GM19468 (cell line): ENCODE measurements around the gene GADD45G.

ENCODE experiments used
- ATAC-seq: cut with Tn5 transposase; IDR thresholded peaks from one replicate; pipeline ENCODE4 v1.9.1; 2021; ENCODE audit warnings: mild to moderate bottlenecking, moderate library complexity, moderate number of reproducible peaks; ENCODE audit not compliant: unreplicated experiment; ENCODE audit errors: extremely low read depth

The GADD45G gene, protein sequence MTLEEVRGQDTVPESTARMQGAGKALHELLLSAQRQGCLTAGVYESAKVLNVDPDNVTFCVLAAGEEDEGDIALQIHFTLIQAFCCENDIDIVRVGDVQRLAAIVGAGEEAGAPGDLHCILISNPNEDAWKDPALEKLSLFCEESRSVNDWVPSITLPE

GRCh38 chr9:89604729-89605464, at the start of gene GADD45G:
Gene GADD45G, plus strand, starts transcription at chr9:89605012. Its CDS starts 110 bp downstream, at chr9:89605122.
- no peak for ATAC-seq

DNA sequence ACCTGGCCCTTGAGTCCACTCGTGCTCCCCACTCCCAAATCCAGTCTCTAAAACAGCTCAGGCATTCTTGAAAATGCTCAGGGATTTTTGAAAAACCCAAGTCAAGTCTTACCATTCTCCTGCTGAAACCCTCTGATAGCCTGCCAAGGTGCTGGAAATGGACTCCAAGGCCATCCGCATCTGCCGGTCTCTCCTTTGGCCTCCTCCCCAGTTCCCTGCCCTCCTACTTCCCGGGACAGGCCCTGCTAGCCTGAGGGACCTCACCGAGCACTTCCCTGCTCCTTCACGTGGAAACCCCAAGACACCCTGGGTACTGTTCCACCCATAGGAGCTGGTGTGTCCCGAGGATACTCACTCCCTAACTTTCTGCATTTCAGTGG, 49.8 kb upstream of the GADD45G start:
- no peak for ATAC-seq

GRCh38 chr9:89555451-89556375, 49.1 kb upstream of the GADD45G start:
- ATAC-seq = peak; percentile 42

GRCh38 chr9:89558196-89558899, 46.5 kb upstream of the GADD45G start:
- ATAC-seq = no peak

DNA sequence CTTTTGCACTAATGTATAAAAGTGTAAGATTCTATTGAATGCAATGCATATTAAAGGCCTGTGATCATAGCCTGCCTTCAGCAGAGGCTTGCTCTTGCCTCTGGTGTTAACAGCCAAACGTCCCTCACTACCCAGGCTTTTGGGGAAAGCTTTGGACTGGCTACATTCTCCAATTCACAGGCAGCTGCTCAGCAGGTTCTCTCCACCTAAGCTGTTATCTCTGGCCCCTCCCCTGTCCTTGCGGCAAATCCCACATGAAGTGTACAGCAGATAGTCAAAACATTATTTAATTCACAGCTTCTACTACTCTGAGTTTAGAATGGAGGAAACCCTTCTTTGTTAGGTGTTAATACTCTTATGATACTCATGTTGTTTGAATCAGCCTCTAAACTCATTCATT, 45.9 kb upstream of the GADD45G start:
- ATAC-seq = no peak

- ATAC-seq = no peak
Observed at GRCh38 chr9:89562186-89562814, 42.5 kb upstream of the GADD45G start.

DNA sequence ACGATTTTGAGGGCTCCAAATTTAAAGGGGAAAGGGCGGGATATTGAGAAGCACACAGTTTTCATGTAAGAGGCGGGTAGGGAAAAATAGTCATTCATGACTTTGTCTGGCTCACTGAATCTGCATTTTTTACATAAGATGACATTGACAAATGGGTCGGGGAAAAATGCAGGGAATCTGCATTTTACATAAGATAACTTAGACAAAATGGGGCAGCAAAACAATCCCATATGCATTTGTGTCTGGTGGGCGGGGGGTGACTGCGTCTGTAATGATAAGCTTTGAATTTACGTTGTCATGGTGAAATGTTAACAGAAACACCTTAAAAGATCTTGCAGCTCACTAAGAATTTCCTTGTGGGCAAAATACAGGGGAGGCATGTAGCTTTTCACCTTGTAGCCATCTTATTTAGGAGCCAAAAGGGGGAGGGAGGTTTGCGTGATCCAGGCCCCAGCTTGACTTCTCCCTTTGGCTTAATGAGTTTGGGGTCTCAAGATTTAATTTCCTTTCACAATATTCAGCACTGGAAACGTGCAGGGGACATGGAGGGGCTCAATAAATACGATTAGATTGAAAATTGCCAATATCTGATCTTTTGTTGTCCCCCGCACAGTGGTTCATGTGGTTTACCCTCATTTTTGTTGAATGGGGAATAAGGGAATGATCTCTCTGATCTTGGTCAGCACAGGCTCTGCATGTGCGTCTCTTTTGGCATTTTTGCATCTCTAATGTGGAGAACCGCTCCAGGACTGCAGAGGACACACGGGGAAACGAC, 41.1 kb upstream of the GADD45G start:
- ATAC-seq = no peak

DNA sequence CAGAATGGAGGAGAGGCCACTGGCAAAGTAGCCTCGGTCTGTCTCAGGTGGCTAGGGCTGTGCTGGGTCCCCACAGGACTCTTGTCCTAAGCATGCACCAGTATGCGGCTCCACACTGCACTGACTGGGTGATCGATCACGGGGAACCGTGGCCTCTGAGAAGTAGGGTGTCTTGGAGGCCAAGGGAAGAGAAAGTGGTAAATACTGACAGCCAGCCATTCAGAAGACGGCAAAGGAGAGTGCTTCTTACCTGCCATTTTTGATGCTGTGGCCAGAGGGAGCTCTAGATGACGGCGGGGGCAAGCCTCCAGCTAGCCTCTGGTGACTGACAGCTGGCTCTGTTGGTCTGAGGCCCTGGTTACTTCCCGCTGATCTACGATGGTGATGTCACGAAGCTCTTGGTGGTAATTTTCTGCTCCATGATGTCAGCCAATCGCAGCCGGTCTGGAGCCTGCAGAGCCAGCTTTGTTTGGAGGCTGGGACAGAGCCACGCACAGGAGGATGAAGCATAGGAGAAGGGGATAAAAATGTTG, 40.4 kb upstream of the GADD45G start:
- ATAC-seq = no peak

DNA sequence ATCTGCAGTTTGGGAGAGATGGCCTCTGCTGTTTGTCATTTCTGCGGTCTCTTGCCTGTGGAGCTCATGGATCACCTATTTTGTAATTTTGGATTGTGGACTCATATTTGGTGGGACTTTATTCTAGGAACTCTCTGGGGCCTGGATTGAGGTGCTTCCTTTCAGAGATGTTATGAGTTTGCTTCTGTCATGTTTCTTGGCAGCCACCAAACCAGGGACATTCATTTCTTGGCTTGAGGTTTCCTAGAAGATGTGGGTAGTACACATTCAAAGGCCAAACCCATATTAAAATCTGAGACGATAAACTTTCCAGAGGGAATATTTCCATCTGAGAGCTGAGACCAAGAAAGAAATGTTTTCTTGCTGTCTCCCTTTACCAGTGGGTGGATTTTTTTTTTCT, 37.2 kb upstream of the GADD45G start:
- ATAC-seq = no peak

GRCh38 chr9:89574309-89574708, 30.5 kb upstream of the GADD45G start:
- no peak for ATAC-seq

GRCh38 chr9:89576404-89576839, 28.4 kb upstream of the GADD45G start:
- no peak for ATAC-seq

DNA sequence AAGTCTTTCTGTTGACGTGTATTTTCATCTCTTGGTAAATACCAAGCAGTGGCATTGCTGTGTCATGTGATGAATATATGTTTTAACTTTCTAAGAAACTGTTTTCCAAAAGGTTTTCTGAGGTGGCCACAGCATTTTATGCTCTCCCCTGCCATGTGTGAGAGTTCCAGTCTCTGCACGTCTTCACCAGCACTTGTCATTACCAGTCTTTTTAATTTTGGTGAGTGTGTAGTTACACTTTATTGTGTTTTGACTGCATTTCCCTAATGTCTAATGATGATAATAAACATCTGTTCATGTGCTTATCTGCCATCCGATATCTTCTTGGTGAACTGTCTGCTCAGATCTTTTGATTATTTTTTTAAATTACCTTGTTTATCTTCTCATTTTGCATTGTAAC, 27.4 kb upstream of the GADD45G start:
- no peak for ATAC-seq

DNA sequence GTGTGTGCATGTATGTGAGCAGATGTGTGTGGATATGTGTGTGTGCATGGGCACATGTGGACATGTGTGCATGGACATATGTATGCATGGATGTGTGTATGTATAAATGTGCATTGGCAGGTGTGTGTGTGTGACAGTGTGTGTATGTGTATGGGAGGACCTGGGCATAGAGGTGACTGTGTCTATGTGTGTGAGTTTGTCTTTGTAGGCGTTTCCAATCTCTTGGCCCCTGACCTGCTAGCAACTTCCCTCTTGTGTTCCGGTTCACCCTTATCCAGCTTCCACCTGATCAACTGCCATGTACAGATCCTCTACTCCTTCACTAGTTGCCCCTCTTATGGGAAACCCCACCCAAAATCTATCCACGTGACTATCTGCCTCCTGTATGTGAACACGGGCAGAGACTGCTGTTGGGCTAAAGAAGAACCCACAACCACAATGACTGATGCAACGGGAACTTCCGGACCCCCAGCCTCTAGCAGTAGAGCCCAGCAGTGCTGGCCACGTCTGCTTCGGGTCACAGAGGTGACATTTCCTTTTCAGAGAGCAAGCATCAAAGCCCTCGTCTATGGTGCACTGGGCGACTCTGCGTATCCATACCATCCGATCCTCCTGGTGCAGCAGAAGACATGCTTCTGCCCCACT, 24.9 kb upstream of the GADD45G start:
- ATAC-seq = no peak

DNA sequence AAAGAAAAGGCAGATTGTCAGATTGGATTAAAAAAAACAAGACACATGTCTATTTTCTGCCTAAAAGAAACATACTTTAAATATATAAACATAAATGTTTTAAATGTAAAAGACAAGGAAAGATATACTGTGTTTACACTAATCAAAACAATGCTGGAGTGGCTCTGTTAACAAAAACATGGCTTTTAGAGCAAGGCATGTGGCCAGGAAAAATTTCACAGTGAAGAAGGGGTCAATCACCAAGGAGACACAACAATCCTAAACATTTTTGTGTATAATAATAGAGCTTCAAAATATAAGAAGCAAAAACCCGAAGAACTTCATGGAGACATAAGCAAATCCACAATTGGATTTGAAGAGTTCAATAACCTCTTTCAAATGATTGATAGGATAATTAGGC, 18.5 kb upstream of the GADD45G start:
- ATAC-seq = no peak

- no peak for ATAC-seq
Observed at GRCh38 chr9:89588271-89588879, 16.4 kb upstream of the GADD45G start.

DNA sequence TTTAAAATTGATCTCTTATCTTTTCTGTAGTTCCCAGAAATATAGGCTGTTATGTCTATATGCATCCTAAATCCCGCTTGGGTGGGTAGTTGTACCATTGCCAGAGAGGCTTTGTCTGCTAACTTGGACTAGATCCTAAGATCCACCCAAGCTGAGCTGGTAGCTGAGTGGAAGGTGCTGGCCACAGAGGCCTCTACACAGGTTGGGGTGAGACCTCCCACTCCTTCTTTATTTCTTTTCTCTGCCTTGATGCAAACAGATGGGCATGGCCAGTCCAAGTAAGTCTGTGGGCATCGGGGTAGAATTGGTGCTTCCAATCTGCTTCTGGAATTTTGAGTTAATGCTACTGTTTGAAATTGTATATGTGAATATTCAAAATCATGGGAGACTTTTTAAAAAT, 14.4 kb upstream of the GADD45G start:
- no peak for ATAC-seq

DNA sequence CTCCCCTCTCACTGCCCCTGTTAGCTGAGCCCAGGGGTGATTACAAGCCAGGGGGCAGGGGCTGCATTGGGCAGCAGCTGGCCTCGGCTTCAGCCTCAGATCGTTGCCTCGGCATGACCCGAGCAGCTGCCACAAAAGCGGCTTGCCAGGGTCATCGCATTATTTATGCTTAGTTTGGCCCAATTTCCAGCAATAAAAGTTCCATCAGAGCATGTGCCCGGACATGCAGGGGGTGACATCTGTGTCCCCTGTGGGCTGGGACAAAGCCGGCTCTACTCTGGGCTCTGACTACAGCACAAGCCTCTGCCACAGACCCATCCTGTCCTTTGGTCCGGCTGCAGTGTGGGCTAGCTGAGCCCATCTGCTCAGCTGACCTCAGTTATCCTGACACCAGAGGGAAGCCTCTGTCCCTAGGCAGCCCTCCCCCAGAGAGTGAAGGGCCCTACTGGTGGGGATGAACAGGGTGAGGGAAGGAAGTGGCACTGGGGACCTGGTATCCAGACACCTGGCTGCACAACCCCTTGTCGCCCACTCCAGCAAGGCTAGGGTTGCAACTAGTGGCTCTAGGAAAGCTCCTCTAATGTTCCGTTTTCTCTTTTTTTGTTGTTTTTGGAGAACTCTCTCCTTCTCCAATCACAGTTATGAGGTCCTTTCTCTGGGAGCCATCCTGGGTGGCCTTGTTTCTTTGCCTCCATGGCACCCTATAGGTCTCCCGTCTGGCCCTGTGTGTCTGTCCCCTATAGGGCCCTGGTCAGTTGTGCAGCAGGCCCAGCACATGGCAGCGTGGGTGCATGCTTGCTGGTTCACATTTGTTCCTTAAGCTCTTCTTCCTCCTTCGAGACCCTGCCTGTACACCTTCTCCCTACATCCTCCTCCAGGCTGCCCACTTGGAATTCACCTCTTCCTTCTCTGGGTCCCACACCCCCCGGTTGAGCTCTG, 13.3 kb upstream of the GADD45G start:
- no peak for ATAC-seq
